Skin epidermis (tissue), 12 donors: ENCODE data around the gene RNF224.
A peak's percentile ranks its signal among the peaks of the same experiment; 100 is the strongest.

ENCODE experiments used
- H3K27ac ChIP-seq, 21 experiments: fragments of 200-600 bp; sonication (generic) in 11 of 21; one replicate each; pipeline ENCODE4 v1.5.0; 2020; ENCODE audit warnings: mild to moderate bottlenecking in 3 of 21, inconsistent platforms in 2 of 21, moderate library complexity in 2 of 21
- H3K4me3 ChIP-seq, 7 experiments: fragments of 200-600 bp; sonication (generic) in 2 of 7; one replicate each; pipeline ENCODE4 v1.5.0; 2020; ENCODE audit warnings: inconsistent platforms in 2 of 7, mild to moderate bottlenecking in 2 of 7, moderate library complexity in 1 of 7

RNF224 gene

DNA sequence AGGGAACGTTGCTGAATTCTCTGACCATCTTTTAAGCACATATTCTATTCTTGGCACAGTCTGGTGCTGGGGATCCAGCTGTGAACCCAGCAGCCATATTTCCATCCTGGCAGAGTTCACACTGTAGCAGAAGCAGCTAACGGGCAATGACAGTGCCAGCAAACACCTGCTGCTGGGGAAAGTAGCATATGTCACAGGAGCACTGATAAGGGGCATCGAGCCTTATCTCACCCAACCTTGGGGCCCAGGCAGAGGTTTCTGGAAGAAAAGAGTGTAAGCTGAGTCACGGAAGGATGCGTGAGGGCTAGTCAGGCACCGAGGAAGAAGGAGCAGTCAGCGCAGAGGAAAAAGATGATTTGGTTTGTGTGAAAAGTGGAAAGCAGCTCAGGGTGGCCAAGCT lies 20.7 kb upstream of the RNF224 start:
- peak overlapping the region in 1 of 21 experiments; percentile 87 for H3K27ac ChIP-seq
- peak overlapping the region in 3 of 7 experiments; percentile 93 to 99 (median 99) for H3K4me3 ChIP-seq

DNA sequence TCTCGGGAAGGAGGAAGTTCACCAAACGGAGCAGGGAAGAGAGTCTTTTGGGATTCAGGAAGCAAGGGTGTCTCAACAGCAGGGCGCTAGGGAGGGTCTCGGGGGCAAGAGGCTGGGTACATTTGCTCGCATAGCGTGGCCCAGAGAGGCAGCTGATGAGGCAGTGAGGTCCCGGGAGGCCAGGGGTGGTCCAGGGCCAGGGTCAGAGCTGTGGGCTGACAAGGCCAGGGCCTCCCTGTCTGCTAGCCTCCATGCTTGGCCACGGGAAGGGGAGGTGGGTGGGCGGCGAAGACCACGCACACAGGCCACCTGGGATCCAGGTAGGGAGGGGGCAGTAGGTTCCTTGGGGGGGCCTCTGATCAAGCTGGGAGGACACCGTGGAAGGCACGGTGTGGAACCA lies 15.8 kb upstream of the RNF224 start:
- Histone ChIP-seq H3K27ac (no peak overlapping the region), H3K4me3 (no peak overlapping the region)

DNA sequence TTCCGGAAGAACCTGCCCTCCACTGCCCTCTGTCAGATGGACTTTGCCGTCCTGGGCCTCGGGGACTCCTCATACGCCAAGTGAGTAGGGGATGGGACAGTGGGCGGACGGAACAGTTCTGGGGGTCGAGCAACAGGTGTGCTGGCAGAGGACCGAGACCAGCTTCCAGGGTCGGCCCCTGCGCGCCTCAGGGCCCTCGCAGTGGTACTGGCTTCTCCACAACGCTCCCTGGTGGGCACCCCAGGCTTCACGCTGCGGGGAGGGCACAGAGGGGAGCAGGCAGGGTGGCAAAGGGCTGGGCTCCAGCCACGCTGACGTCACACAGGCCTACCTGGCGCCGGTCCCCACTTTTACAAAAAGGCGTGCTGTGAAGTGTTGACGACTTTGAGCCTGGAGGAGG lies 14.8 kb upstream of the RNF224 start:
- Histone ChIP-seq H3K4me3 (no peak overlapping the region), H3K27ac (no peak overlapping the region)

DNA sequence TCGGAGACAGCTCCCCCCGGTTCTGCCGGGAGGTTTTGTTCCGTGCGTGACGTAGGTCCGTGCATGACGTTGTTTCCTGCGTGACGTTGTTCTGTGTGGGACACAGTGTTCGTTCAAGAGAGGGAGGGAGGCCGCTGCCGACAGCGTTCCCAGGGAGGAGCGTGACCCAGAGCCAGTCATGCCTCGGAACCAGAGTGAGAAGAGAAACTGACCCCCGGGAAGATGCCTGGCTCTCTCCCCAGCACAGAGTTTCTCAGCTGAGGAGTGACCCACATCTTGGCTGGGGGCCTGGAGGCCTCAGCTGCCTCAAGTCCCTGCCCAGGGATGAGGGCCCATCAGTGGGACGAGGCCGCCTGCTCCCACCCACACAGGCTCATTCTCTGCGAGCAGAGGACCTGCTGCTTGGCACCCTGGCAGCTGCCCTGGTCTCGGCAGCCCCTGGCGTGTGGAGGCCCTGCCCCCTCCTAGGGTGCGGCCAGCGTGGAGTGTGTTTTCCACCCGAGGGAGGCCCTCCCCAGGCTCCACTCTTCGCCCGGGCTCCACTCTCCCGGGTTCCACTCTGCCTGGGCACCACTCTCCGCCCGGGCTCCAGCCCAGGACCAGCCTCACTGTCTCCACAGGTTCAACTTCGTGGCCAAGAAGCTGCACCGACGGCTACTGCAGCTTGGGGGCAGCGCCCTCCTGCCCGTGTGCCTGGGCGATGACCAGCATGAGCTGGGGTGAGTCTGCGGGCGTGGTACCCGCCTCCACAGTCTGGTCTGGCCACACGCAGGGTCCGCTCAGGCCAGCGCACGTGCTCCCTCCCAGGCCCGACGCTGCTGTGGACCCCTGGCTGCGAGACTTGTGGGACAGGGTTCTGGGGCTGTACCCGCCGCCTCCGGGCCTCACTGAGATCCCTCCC lies 13.9 kb upstream of the RNF224 start:
- no peak overlapping the region for H3K27ac ChIP-seq

DNA sequence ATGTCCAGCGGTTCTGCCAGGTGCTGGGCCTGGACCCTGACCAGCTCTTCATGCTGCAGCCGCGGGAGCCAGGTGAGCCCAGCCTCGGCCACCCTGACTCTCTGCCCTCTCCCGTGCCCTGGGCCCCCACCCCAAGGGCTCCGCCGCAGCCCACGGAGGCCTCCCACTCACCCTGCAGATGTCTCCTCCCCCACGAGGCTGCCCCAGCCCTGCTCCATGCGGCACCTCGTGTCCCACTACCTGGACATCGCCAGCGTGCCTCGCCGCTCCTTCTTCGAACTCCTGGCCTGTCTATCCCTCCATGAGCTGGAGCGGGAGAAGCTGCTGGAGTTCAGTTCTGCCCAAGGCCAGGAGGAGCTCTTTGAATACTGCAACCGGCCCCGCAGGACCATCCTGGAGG lies 12.7 kb upstream of the RNF224 start:
- H3K27ac ChIP-seq, result no peak overlapping the region

More for the DNA sequence above, 13.9 kb upstream of the RNF224 start:
- no peak overlapping the region for H3K4me3 ChIP-seq

DNA sequence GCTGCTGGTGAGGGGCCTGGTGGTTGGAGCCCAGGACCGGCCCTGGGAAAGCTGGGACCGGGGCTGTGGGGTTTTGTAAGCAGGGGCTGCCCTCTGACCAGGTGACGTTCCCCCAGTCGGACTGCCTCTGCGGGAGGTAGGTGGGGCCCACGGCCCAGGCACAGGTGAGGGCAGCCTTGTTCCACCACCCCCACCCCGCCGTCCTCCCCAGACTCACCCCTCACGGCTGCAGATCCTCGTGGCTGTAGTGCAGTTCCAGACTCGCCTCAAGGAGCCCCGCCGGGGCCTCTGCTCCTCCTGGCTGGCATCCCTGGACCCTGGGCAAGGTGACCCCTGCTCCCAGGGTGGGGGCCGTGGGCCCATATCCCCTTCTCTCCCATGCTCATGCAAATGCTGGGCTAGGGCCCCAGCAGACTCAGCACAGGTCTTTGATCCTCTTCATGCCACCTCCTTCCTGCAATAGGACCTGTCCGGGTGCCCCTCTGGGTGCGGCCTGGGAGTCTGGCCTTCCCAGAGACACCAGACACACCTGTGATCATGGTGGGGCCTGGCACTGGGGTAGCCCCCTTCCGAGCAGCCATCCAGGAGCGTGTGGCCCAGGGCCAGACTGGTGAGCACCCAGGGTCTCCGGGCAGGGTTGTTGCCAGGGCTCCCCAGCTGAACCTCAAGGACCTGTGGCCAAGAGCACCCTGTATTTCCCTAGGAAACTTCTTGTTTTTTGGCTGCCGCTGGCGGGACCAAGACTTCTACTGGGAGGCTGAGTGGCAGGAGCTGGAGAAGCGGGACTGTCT lies 11.9 kb upstream of the RNF224 start:
- Histone ChIP-seq H3K4me3 (no peak overlapping the region), H3K27ac (peak overlapping the region in 1 of 21 experiments; percentile 10)

More for the DNA sequence above, 12.7 kb upstream of the RNF224 start:
- no peak overlapping the region for H3K4me3 ChIP-seq

DNA sequence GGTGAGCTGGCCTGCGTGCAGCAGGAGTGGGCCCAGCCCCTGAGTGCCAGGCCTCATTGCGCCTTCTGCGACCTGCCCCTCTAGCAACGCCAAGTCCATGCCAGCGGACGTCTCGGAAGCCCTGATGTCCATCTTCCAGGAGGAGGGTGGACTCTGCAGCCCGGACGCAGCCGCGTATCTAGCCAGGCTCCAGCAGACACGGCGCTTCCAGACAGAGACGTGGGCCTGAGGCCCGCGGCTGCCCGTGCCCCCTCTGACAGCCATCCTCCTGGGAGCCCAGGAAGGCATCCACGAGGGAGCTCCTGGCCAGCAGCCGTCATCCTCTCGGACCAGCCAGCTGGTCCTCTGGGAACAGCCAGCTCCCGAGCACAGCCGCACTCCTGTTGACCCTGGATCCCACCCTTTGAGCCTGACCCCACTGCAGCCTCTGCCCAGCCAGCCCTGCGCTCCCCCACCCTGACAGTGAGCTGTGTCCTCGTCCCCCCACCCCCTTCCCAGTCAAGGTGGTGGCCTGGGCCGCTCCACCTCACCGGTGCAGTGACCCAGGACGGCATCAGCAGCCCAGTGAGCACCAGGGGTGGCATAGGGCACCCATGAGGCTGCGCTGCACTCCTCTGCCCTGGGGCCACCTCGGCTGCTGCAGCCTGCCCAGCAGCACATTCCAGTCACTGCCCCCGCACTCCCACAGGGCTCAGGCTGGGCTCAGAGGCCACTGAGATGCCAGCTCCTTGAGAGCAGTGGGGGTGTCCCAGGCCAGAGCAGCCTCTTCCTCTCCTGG lies 10.9 kb upstream of the RNF224 start:
- H3K4me3 ChIP-seq, result peak overlapping the region in 1 of 7 experiments; percentile 39
- peak overlapping the region in 11 of 21 experiments; percentile 23 to 92 (median 83) for H3K27ac ChIP-seq

DNA sequence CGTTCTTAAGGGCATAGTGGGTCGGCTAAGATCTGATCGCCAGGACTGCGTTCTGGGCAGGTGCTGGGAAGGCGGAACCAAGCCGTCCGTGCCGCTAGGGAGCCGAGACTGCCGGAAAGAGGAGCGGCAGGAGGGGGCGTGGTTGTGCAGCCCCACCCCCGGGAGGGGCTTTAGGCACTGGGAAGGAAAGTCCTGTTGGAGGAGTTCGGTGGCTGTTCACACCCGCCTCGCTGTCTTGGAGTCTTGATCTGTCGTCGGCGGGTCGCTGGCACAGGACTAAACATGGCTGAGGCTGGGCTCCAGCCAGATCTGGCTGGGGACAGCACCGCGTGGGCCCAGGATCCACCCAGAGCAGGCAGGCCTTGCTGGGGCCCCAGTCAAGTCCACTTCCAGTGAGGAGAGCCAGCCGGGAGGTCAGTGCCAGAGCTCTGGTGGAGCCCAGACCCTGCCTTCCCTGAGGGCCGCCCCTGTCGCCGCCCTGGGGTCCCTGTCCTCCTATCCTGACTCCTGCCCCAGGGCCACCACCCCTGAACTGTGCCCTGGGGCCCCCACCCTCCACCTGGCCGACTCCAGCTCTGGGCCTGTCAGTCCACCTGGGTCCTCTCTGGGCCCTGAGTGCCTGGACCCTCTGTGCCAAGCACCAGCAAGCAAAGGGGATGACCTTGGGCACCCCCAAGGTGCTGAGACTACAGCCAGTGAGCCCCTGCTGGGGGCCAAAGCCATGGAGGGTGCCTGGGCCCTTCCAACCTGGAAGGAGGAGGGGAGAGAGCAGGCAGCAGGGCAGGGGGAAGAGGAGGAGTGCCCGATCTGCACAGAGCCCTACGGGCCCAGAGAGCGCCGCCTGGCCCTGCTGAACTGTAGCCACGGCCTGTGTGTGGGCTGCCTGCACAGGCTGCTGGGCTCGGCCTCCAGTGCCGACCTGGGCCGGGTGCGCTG lies 9.8 kb upstream of the RNF224 start:
- H3K4me3 ChIP-seq, result peak overlapping the region; percentile 6 to 39 (median 26)
- peak overlapping the region in 20 of 21 experiments; percentile 30 to 92 (median 82) for H3K27ac ChIP-seq

DNA sequence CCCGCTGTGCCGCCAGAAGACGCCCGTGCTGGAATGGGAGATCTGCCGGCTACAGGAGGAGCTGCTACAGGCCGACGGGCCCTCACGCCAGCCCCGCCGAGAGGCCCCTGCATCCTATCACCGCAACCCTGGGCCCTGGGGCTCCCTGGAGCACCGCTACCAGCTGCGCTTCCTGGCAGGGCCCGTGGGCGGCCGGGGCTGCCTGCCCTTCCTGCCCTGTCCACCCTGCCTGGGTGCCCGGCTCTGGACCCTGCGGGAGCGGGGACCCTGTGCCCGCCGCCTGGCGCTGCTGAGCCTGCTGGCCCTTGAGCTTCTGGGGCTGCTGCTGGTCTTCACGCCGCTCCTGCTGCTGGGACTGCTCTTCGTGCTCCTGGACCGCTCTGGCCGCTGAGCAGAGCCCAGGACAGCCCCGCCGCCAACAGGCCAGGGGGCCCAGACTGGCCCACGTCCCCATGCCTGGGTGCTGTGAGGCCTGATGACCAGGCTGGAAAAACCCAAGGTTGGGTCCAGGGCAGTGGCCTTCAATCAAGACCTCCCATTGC lies 9.0 kb upstream of the RNF224 start:
- H3K4me3 ChIP-seq, result peak overlapping the region in 6 of 7 experiments; percentile 16 to 39 (median 26)
- peak overlapping the region in 17 of 21 experiments; percentile 49 to 92 (median 83) for H3K27ac ChIP-seq

DNA sequence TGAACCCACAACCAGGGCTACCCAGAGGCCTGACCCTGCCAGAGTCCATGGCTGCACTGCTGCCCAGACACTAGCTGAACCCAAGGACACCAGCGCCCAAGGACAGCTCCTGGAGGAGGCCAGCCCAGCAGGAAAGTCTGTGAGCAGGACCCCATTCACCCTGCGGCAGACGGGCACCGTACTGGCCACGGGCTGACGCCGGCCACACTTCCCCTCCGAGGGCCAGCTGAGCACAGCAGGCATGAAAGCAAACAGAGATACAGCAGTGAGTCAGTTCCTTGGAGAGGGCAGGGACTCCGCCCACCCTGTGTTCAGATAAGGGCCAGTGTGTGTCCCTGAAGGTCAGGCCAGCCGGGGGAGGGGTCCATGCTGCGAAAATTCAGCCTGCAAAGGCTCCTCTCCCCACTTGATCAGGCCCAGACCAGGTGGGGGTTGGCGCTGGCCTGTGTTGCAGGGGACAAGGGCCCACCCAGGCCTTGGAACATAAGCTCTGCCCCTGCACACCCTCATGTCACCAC lies 8.5 kb upstream of the RNF224 start:
- Histone ChIP-seq H3K27ac (peak overlapping the region in 13 of 21 experiments; percentile 62 to 92 (median 83)), H3K4me3 (peak overlapping the region in 1 of 7 experiments; percentile 39)

DNA sequence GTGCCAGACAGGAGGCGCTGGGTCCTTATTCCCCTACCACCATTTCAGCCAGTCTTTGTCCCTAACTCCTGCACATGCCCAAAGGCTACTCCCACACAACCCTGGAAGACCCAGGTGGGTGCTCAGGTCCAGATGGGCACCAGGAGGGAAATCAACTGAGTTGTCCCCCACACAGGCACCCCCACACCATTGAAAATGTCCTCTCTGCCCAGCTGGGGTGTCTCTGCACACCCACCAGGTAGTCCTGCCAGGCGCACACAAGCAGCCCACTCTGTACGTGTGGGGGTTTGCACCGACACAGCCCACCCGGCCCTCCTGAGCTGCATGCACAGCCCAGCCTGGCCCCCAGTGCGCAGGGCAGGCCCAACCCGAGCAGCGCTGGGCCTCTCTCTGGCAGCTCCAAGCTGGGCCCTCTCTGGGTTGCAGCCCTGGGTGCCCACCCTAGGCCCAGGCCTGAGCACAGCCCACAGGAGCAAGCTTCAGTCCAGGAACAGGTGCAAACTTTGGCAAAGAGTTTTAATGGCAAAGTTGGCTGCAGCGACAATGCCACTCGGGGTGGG lies 7.5 kb upstream of the RNF224 start:
- H3K27ac ChIP-seq, result no peak overlapping the region

DNA sequence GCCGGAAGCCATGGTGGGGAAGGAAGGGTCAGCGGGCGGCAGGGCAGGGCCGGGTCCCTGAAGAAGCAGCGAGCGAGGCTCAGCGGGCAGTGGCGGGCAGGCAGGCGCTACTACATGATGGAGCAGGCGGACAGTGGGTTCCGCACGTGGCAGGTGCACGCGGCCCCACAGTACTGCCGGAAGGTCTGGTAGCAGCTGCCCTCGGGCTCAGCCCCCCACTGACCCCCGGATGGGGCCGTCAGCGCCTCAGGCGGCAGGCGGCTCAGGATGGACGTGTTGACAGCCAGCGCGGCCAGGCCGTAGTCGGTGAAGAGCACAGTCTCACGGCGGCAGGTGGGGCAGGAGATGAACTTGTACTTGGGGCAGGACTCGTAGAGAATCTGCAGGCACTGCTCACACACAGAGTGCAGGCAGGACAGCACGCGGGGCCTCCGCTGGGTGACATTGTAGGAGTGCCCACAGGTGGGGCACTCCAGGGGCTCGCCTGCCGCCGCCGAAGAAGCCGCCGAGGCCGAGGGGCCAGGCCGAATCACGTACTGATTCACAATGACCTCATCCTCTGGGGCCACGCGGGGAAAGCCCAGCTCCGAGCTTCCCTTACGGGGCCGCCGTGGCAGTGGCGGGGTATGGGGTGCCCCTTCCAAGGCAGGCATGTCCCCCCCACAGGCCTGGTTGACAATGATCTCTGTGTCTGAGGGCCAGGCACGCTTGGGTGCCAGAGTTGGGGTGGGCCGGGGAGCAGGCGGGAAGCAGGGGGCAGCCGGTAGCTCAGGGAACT lies 6.8 kb upstream of the RNF224 start:
- Histone ChIP-seq H3K27ac (no peak overlapping the region), H3K4me3 (no peak overlapping the region)

More for the DNA sequence above, 7.5 kb upstream of the RNF224 start:
- no peak overlapping the region for H3K4me3 ChIP-seq

DNA sequence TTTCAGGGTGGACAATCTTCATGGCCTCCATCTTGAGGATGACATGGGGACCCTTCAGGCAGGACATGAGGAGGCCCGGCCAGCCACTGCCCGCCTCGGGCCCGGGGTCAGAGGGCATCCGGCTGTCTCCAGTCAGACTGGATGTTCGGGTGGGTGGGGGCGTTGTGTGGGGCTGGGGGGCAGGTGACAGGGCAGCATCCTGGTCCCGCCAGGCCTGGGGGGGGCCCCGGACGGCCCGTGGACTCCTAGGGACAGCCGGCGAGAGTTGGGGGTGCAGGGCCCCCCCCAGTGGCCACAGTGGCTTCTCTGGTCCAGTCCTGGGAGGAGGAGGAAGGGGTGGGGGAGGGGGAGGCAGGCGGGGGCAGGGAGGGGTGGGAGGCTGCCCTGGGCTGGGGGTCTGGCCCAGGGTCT lies 6.2 kb upstream of the RNF224 start:
- H3K4me3 ChIP-seq, result peak overlapping the region in 3 of 7 experiments; percentile 13 to 68 (median 29)
- H3K27ac ChIP-seq, result peak overlapping the region in 5 of 21 experiments; percentile 25 to 62 (median 41)

DNA sequence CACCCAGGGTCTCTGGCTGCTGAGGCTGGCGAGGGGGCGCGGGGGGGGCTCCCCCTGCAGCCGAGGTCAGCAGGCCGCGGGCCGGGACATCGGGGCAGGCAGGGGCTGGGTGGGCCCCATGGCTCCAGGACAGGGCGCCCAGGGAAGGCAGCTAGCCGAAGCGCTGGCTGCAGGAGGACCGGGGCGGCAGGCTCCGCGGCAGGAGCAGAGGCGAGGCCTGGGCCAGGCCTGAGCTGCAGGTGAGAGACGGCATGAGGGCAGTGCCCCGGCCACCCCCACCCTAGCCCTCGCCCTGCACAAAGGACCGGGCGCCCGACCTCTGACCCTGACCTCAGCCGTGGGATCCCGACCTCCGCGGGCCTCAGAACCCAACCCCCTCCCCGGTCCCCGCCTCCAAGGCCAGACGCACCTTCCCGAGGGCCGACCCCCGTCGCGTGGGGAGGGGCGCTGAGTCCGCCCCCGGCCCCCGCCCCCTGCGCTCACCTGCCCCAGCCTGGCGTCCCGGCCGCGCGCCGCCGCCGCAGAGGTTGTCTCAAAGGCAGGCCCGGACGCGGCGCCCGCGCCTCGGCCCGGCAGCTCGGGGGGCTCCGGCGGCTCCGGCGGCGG lies 5.7 kb upstream of the RNF224 start:
- peak overlapping the region; percentile 8 to 68 (median 17) for H3K4me3 ChIP-seq
- H3K27ac ChIP-seq, result peak overlapping the region in 8 of 21 experiments; percentile 5 to 62 (median 46)

DNA sequence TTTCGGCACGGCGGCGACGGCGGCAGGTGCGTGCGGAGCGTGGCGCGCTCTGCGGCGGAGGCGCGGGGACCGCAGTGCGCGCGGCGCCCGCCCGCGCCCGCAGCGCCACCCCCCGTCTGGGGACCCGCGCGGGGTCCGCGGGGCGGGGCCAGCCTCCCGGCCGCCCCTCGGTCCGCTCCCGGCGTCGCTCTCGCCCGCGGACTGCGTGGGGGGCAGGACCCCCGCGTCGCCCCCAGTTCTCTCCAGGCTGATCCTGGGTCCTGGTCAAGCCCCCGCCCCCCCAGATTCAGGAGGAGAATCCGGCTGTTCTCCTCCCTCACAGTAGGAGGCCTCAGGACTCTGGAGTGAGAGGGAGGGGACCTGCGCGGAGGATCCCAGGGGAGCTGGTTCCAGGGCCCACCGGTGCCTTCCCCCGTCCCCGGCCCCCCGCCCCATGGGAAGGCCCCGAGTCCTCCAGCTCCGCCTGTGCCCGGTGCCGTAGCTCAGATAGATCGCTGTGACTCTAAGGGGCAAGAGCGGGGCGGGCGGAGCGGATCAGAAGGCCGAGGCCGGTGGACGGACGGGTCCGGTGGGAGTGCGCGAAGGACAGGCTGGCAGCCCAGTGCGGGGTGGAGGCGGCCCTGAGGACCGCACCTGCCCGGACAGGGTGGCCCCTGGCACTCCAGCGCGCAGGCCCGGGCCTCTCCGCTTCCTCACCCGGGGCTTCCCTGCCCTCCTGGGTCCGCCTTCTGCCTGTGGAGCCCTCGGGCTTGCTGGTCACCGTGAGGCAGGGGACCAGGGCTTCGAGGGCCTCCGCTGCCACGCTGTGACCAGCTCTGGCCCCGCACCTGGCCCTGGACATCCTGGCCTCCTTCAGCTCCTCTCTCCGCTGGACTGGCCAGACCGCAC lies 4.9 kb upstream of the RNF224 start, which contains the start of gene RNF208:
TSS of gene RNF208 (minus strand) at position 51 of the 888 bp plus-strand sequence. CDS start 1,028 bp downstream, outside the sequence.
- Histone ChIP-seq H3K4me3 (peak within 1 kb of the TSS; percentile 51 to 69 (median 60)), H3K27ac (peak within 1 kb of the TSS; percentile 19 to 97 (median 92))
